Lung (tissue), 12 donors: ENCODE data around the gene GFRA1. TPM values are rescaled to one million over a fixed set of nuclear protein-coding genes. Genes with fewer than 3 reads are reported as not detected.

Experiments used
- ATAC-seq: fragments of 200-7000 bp; cut with Tn5 transposase; one replicate; pipeline ENCODE4 v1.9.1; 2020; ENCODE audit warnings: moderate number of reproducible peaks; ENCODE audit not compliant: insufficient read depth, low FRiP score
- DNase-seq, 3 donors: peaks; one replicate each; pipeline ENCODE4 v3.0.0-alpha.2; 2013 to 2017
- H3K27ac ChIP-seq, 2 donors: one replicate each; pipeline ENCODE4 v1.5.1; 2013; ENCODE audit warnings: mild to moderate bottlenecking in 2 of 2, moderate library complexity in 2 of 2, control low read depth in 1 of 2, inconsistent platforms in 1 of 2, low read depth in 1 of 2, low read length in 1 of 2
- H3K27me3 ChIP-seq, 3 donors: one replicate each; pipeline ENCODE4 v1.5.1; 2013; ENCODE audit warnings: low read length in 2 of 3; ENCODE audit not compliant: control insufficient read depth in 3 of 3, insufficient read depth in 3 of 3
- H3K36me3 ChIP-seq, 4 donors: one replicate each; pipeline ENCODE4 v1.5.1; 2013; ENCODE audit warnings: low read length in 4 of 4, mild to moderate bottlenecking in 1 of 4, moderate library complexity in 1 of 4; ENCODE audit not compliant: control insufficient read depth in 4 of 4, insufficient read depth in 4 of 4
- H3K4me1 ChIP-seq, 5 donors: one replicate each; pipeline ENCODE4 v1.5.1; 2013; ENCODE audit warnings: low read length in 5 of 5, mild to moderate bottlenecking in 2 of 5, moderate library complexity in 1 of 5; ENCODE audit not compliant: control insufficient read depth in 5 of 5, insufficient read depth in 5 of 5
- H3K4me3 ChIP-seq: one replicate; pipeline ENCODE4 v1.5.1; 2013; ENCODE audit warnings: mild to moderate bottlenecking, control low read depth, moderate library complexity
- H3K9ac ChIP-seq, 2 donors: one replicate each; pipeline ENCODE4 v1.5.1; 2013; ENCODE audit warnings: low read length in 2 of 2, control low read depth in 1 of 2; ENCODE audit not compliant: insufficient read depth in 1 of 2
- H3K9me3 ChIP-seq, 4 donors: one replicate each; pipeline ENCODE4 v1.5.1; 2013; ENCODE audit warnings: low read length in 3 of 4, mild to moderate bottlenecking in 1 of 4, moderate library complexity in 1 of 4; ENCODE audit not compliant: control insufficient read depth in 4 of 4, insufficient read depth in 3 of 4
- WGBS, 2 donors: extraction: QIAGEN DNeasy Blood & Tissue Kit; methylation state at CpG; one replicate each; pipeline ENCODE4 v1.1.7; 2013; 5-methylcytosine and 5-hydroxymethylcytosine counted together
- polyA plus RNA-seq, 2 donors: library from polyadenylated mRNA; stranded (reverse); fragments of 200-250 nt; gene quantifications; one replicate each; pipeline ENCODE4 v1.2.1, GENCODE V29; 2013
- total RNA-seq, 2 donors: library from RNA; depleted of rRNA in 1 of 2; stranded (reverse); fragments of >200 nt in 1 of 2; gene quantifications; one replicate each; pipeline ENCODE4 v1.2.1, GENCODE V29; 2014 to 2021
- TF ChIP-seq, protein P1 (sequence below): IDR thresholded peaks from 2 replicates; pipeline ENCODE4 v1.5.1; 2012; ENCODE audit warnings: mild to moderate bottlenecking; ENCODE audit errors: control extremely low read depth, extremely low read depth
- donor health status: control.
- donor health status: control.
- donor health status: Bipolar disorder and iron deficiency.
- donor health status: healthy.
- donor health status: DM: yes; HTN: yes; CAD: no.

The GFRA1 gene
- total and polyA plus RNA-seq, 4 donors = 0.51 to 30.4 (median 1.4) TPM

DNA sequence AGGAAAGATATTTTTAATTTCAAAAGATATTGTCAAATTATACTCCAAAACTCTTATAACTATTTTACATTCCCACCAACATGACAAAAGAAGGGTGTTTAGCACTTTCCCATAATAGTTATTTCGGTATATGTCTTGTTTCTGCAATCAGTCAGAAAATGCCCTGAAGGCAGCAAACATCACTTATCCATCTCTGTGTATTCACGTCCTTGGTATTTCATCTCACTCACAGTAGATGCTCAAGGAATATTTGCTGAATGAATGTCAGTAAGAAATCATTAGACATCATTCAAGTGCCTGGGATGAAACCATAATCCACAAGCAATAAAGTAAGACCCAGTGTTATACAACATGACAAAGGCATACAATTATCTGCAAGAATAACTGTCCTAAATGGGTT is 112.7 kb downstream of the GFRA1 start:
- no peak for ATAC-seq
- Histone ChIP-seq H3K4me1 (no peaks in the 10 kb centered on the region), H3K27ac (no peak overlapping the region), H3K27me3 (no peaks in the 10 kb centered on the region), H3K9me3 (no peaks in the 10 kb centered on the region), H3K4me3 (no peak overlapping the region), H3K36me3 (no peaks in the 10 kb centered on the region), H3K9ac (no peak overlapping the region)
- TF ChIP-seq, protein P1, sequence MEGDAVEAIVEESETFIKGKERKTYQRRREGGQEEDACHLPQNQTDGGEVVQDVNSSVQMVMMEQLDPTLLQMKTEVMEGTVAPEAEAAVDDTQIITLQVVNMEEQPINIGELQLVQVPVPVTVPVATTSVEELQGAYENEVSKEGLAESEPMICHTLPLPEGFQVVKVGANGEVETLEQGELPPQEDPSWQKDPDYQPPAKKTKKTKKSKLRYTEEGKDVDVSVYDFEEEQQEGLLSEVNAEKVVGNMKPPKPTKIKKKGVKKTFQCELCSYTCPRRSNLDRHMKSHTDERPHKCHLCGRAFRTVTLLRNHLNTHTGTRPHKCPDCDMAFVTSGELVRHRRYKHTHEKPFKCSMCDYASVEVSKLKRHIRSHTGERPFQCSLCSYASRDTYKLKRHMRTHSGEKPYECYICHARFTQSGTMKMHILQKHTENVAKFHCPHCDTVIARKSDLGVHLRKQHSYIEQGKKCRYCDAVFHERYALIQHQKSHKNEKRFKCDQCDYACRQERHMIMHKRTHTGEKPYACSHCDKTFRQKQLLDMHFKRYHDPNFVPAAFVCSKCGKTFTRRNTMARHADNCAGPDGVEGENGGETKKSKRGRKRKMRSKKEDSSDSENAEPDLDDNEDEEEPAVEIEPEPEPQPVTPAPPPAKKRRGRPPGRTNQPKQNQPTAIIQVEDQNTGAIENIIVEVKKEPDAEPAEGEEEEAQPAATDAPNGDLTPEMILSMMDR = no peak
- 84% methylated on average over 2 of the region's 2 CpGs for WGBS, 2 donors
- no peak for DNase-seq

DNA sequence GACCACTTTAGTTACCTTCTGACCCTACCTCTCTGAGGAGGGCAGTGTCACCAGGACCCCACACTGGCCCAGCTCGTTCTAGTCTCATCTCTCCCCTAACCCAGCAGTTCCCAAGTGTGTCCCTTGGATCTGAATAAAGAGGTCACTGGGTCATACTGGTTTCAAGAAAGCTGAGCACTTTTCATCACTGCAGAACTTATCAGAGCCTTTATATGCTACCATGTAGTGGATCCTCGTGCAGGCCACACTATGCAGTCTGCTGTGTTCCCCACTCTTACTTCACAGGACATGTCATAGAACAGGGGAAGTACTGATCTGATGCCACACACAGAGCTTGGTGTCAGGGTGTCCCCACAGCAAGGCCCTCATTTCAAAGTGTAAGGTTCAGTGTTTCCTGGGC is 113.8 kb downstream of the GFRA1 start:
- no peak for DNase-seq
- no peaks in the 10 kb centered on the region for H3K27me3 ChIP-seq
- WGBS, 2 donors = 76 to 80% methylated on average over 2 of the region's 2 CpGs
- no peaks in the 10 kb centered on the region for H3K9me3 ChIP-seq
- TF ChIP-seq, protein P1 = no peak
- no peaks in the 10 kb centered on the region for H3K36me3 ChIP-seq
- no peak overlapping the region for H3K9ac ChIP-seq
- no peak overlapping the region for H3K4me3 ChIP-seq
- ATAC-seq = no peak
- H3K4me1 ChIP-seq = no peaks in the 10 kb centered on the region
- H3K27ac ChIP-seq = no peak overlapping the region

DNA sequence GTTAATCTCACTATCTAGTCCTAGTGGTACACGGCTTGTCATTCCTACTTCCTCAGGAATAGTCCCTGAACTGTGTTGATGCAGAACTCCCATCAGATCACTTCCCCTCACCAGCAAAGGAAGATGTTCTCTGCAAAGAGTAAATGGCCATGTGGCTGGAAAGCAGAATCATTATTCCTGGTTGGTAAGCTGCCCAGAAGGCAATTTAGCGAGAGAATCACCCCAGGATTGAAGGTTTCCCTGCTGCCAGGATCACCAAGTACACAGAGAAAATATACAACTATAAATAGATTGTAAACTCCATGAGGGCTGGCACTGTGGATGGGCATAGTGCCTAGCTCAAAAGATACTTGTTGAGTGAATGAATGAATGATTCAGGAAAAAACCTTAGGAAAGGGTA is 115.0 kb downstream of the GFRA1 start:
- DNase-seq = no peak
- Histone ChIP-seq H3K27me3 (no peaks in the 10 kb centered on the region), H3K9me3 (peaks cover 0 to 2% (median 0%) of the 10 kb centered on the region in 4 donors)

More for the DNA sequence above, 115.0 kb downstream of the GFRA1 start:
- H3K4me3 ChIP-seq = no peak overlapping the region
- no peaks in the 10 kb centered on the region for H3K4me1 ChIP-seq
- H3K36me3 ChIP-seq = no peaks in the 10 kb centered on the region
- no peak for ATAC-seq
- H3K9ac ChIP-seq = no peak overlapping the region
- 82 to 89% methylated on average over 2 of the region's 2 CpGs for WGBS, 2 donors
- TF ChIP-seq, protein P1 = no peak
- no peak overlapping the region for H3K27ac ChIP-seq
